Suprapubic skin (tissue), 4 donors: ENCODE data around the gene SERPINF2. TPM values are rescaled to one million over a fixed set of nuclear protein-coding genes. Genes with fewer than 3 reads are reported as not detected.

Source experiments
- DNase-seq, 2 donors: peaks; one replicate each; pipeline ENCODE4 v3.0.0-alpha.2; 2019; ENCODE audit warnings: low spot score in 2 of 2
- H3K27ac ChIP-seq: fragments of 200-600 bp; sonication (generic); one replicate; pipeline ENCODE4 v1.5.1; 2019
- H3K27me3 ChIP-seq: fragments of 200-600 bp; sonication (generic); one replicate; pipeline ENCODE4 v1.5.1; 2019
- H3K36me3 ChIP-seq: fragments of 200-600 bp; sonication (generic); one replicate; pipeline ENCODE4 v1.5.1; 2019
- H3K4me1 ChIP-seq: fragments of 200-600 bp; sonication (generic); one replicate; pipeline ENCODE4 v1.5.1; 2019
- H3K4me3 ChIP-seq: fragments of 200-600 bp; sonication (generic); one replicate; pipeline ENCODE4 v1.5.1; 2019; ENCODE audit warnings: mild to moderate bottlenecking
- H3K9me3 ChIP-seq: fragments of 200-600 bp; sonication (generic); one replicate; pipeline ENCODE4 v1.5.1; 2019
- EP300 ChIP-seq: sonication (generic); formaldehyde crosslinking; IDR thresholded peaks from one replicate; pipeline ENCODE4 v1.6.1; 2017; ENCODE audit warnings: antibody characterized with exemption
- POLR2A ChIP-seq, 2 donors: fragments of 450-650 bp; IDR thresholded peaks; one replicate each; pipeline ENCODE4 v1.6.1; 2017; ENCODE audit warnings: antibody characterized with exemption in 2 of 2, mild to moderate bottlenecking in 2 of 2, moderate library complexity in 2 of 2
- POLR2AphosphoS5 ChIP-seq, 3 donors: sonication (generic); formaldehyde crosslinking; IDR thresholded peaks; one replicate each; pipeline ENCODE4 v1.6.1; 2017; ENCODE audit warnings: antibody characterized with exemption in 3 of 3
- WGBS: methylation state at CpG from one replicate; pipeline ENCODE4 v1.1.5; 2018; 5-methylcytosine and 5-hydroxymethylcytosine counted together
- total RNA-seq, 4 donors: library from RNA; depleted of rRNA; stranded (reverse); fragments of >200 nt; gene quantifications; one replicate each; pipeline ENCODE4 v1.1.0, GENCODE V29; 2016
- TF ChIP-seq, protein P1 (sequence below), 2 donors: fragments of 200-600 bp in 1 of 2; fragments of 450-650 bp in 1 of 2; sonication (generic) in 1 of 2; IDR thresholded peaks; one replicate each; pipeline ENCODE4 v1.5.1; 2016 to 2019; ENCODE audit warnings: antibody characterized with exemption in 2 of 2, mild to moderate bottlenecking in 1 of 2, moderate library complexity in 1 of 2

Gene SERPINF2
- total RNA-seq, 4 donors from 2014 or later, result 3.9 to 7.4 (median 5.9) TPM

DNA sequence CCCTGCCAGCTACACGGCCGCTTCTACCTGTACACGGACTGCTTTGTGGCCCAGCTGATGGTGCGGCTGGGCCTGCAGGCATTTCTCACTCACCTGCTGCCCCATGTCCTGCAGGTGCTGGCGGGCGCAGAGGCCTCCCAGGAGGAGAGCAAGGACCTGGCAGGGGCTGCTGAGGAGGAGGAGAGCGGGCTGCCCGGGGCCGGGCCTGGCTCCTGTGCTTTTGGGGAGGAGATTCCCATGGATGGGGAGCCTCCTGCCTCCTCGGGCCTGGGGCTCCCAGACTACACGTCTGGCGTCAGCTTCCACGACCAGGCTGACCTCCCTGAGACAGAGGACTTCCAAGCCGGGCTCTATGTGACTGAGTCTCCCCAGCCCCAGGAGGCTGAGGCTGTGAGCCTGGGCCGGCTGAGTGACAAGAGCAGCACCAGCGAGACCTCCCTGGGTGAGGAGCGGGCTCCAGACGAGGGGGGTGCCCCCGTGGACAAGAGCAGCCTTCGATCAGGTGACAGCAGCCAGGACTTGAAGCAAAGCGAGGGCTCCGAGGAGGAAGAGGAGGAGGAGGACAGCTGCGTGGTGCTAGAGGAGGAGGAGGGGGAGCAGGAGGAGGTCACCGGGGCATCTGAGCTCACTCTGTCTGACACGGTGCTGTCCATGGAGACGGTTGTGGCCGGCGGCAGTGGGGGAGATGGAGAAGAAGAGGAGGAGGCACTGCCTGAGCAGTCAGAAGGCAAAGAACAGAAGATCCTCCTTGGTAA lies 14.6 kb upstream of the SERPINF2 start:
- WGBS, result 84% methylated on average over 24 of the region's 28 CpGs
- peaks cover 49% of the 10 kb centered on the region for H3K36me3 ChIP-seq
- no peak overlapping the region for H3K27ac ChIP-seq
- DNase-seq, result no peak
- no peaks in the 10 kb centered on the region for H3K9me3 ChIP-seq
- TF ChIP-seq EP300 (no peak), POLR2A (IDR thresholded peaks at IDR 0.05) (no peak), POLR2AphosphoS5 (IDR thresholded peaks at IDR 0.05) (no peak)
- TF ChIP-seq, protein P1, sequence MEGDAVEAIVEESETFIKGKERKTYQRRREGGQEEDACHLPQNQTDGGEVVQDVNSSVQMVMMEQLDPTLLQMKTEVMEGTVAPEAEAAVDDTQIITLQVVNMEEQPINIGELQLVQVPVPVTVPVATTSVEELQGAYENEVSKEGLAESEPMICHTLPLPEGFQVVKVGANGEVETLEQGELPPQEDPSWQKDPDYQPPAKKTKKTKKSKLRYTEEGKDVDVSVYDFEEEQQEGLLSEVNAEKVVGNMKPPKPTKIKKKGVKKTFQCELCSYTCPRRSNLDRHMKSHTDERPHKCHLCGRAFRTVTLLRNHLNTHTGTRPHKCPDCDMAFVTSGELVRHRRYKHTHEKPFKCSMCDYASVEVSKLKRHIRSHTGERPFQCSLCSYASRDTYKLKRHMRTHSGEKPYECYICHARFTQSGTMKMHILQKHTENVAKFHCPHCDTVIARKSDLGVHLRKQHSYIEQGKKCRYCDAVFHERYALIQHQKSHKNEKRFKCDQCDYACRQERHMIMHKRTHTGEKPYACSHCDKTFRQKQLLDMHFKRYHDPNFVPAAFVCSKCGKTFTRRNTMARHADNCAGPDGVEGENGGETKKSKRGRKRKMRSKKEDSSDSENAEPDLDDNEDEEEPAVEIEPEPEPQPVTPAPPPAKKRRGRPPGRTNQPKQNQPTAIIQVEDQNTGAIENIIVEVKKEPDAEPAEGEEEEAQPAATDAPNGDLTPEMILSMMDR (IDR thresholded peaks at IDR 0.05), result no peak
- H3K4me1 ChIP-seq, result peaks cover 70% of the 10 kb centered on the region
- H3K4me3 ChIP-seq, result no peak overlapping the region
- H3K27me3 ChIP-seq, result no peaks in the 10 kb centered on the region

DNA sequence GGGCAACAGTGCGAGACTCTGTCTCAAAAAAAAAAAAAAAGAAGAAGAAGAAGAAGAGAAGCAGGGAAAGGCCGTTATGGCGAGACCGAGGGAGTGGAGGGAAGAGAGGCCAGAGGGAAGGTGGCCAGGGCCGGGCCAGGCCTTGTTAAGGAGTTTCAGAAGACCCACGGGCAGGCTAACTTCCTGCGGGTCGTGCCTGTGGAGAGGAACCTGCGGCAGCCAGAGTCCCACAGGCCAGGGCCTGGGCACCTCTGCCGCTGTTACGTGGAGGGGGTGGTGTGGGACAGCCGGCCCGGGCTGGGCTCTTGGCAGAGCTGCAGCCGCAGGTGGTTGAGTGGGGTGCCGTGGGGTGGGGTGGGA lies 12.7 kb upstream of the SERPINF2 start:
- peak overlapping the region; percentile 35 for H3K4me3 ChIP-seq
- peak in 1 of 2 donors; percentile 64 for DNase-seq
- no peaks in the 10 kb centered on the region for H3K9me3 ChIP-seq
- 35% methylated on average over 13 of the region's 15 CpGs for WGBS
- no peaks in the 10 kb centered on the region for H3K27me3 ChIP-seq
- peak overlapping the region; percentile 94 for H3K27ac ChIP-seq
- peaks cover 66% of the 10 kb centered on the region for H3K36me3 ChIP-seq
- TF ChIP-seq EP300 (no peak), POLR2AphosphoS5 (IDR thresholded peaks at IDR 0.05) (no peak), POLR2A (IDR thresholded peaks at IDR 0.05) (no peak)
- TF ChIP-seq, protein P1 (IDR thresholded peaks at IDR 0.05), result no peak
- H3K4me1 ChIP-seq, result peaks cover 56% of the 10 kb centered on the region

DNA sequence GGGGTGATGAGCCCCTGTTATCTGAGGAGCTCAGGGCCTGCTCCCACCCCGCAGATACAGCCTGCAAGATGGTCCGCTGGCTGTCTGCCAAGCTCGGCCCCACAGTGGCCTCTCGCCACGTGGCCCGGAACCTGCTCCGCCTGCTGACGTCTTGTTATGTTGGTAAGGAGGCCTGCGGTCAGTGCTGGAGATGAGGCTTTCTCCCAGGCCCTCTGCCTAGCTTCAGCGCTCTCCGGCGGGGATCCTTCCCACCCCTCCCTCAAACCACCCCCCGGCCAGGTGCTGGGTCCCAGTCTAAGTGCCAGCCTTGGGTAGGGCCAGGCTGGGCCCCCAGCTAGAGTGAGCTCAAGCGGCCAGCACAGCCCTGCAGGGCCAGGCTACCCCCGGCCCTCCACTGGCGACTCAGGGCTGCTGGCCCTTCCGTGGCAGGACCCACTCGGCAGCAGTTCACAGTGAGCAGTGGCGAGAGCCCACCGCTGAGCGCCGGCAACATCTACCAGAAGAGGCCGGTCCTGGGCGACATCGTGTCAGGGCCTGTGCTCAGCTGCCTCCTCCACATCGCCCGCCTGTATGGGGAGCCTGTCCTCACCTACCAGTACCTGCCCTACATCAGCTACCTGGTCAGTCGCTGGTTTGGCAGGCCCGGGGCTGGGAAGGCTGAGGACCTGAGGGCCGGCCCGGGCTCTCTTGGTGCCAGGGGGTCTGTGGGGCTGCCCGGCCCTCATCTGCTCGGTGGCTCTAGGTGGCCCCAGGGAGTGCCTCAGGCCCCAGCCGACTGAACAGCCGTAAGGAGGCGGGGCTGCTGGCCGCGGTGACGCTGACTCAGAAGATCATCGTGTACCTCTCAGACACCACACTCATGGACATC lies 12.1 kb upstream of the SERPINF2 start:
- peaks cover 50% of the 10 kb centered on the region for H3K4me1 ChIP-seq
- H3K4me3 ChIP-seq, result peak overlapping the region; percentile 35
- WGBS, result 53% methylated on average over 3 of the region's 40 CpGs
- H3K27ac ChIP-seq, result peak overlapping the region; percentile 94
- TF ChIP-seq POLR2AphosphoS5 (IDR thresholded peaks at IDR 0.05) (peak in 2 of 3 donors; percentile 27 to 69), POLR2A (IDR thresholded peaks at IDR 0.05) (peak in 1 of 2 donors; percentile 50), EP300 (no peak)
- H3K9me3 ChIP-seq, result no peaks in the 10 kb centered on the region
- H3K27me3 ChIP-seq, result no peaks in the 10 kb centered on the region
- DNase-seq, result peak; percentile 90 to 95
- peaks cover 72% of the 10 kb centered on the region for H3K36me3 ChIP-seq

DNA sequence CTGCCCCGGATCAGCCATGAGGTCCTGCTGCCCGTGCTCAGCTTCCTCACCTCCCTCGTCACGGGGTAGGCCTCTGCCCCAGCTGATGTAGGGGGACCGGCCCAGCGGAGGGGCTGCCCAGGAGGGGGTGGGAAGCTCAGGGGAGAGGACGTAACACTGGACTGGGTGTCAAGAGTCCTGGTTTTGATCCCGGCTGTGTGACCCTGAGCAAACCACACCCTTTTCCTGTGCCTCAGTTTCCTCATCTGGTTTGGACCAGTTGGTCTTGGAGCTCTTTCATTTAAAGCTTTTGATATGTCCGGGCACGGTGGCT lies 11.5 kb upstream of the SERPINF2 start:
- Histone ChIP-seq H3K27me3 (no peaks in the 10 kb centered on the region), H3K9me3 (no peaks in the 10 kb centered on the region), H3K4me1 (peaks cover 49% of the 10 kb centered on the region), H3K4me3 (no peak overlapping the region), H3K36me3 (peaks cover 74% of the 10 kb centered on the region), H3K27ac (peak overlapping the region; percentile 94)
- no peak for TF ChIP-seq POLR2A (IDR thresholded peaks at IDR 0.05)
- no peak for TF ChIP-seq EP300
- no peak for TF ChIP-seq POLR2AphosphoS5 (IDR thresholded peaks at IDR 0.05)
- TF ChIP-seq, protein P1 (IDR thresholded peaks at IDR 0.05), result no peak
- WGBS, result 88% methylated on average over 8 of the region's 10 CpGs
- no peak for DNase-seq

DNA sequence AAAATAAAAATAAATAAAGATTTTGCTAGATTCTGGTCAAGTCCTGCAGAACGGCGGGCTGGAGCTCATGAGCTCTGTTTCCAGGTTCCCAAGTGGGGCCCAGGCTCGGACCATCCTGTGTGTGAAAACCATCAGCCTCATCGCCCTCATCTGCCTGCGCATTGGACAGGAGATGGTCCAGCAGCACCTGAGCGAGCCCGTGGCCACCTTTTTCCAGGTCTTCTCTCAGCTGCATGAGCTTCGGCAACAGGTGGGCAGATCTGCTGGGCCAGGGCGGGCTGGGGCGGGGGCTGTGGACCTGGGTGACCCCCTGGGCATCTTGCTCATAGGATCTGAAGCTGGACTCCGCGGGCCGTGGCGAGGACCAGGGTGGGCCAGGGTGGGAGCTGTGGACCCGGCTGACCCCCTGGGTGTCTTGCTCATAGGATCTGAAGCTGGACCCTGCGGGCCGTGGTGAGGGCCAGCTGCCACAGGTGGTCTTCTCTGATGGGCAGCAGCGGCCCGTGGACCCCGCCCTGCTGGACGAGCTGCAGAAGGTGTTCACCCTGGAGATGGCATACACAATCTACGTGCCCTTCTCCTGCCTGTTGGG lies 10.3 kb upstream of the SERPINF2 start:
- no peak for DNase-seq
- TF ChIP-seq, protein P1 (IDR thresholded peaks at IDR 0.05), result no peak
- TF ChIP-seq POLR2AphosphoS5 (IDR thresholded peaks at IDR 0.05) (no peak), EP300 (no peak), POLR2A (IDR thresholded peaks at IDR 0.05) (no peak)
- H3K36me3 ChIP-seq, result peaks cover 72% of the 10 kb centered on the region

More for the DNA sequence above, 10.3 kb upstream of the SERPINF2 start:
- Histone ChIP-seq H3K27me3 (no peaks in the 10 kb centered on the region), H3K27ac (no peak overlapping the region), H3K9me3 (no peaks in the 10 kb centered on the region), H3K4me1 (peaks cover 49% of the 10 kb centered on the region), H3K4me3 (no peak overlapping the region)
- WGBS, result 93% methylated on average over 16 of the region's 22 CpGs
